Endothelial cell (in vitro differentiated cells): Measurements from ENCODE around the gene PRR12. TPM values are rescaled to one million over a fixed set of nuclear protein-coding genes. Genes with fewer than 3 reads are reported as not detected.
A peak's percentile ranks its signal among the peaks of the same experiment; 100 is the strongest.

Source experiments
- DNase-seq: peaks from one replicate; pipeline ENCODE4 v3.0.0; 2021; ENCODE audit warnings: low spot score
- H3K27ac Mint-ChIP-seq: one replicate; pipeline ENCODE4 v1.8.0; 2021; ENCODE audit warnings: mixed read lengths, inconsistent platforms; ENCODE audit not compliant: unreplicated experiment
- H3K27me3 Mint-ChIP-seq: one replicate; pipeline ENCODE4 v1.8.0; 2021; ENCODE audit warnings: mild to moderate bottlenecking, moderate library complexity, mixed read lengths, inconsistent platforms; ENCODE audit not compliant: unreplicated experiment
- H3K36me3 Mint-ChIP-seq: one replicate; pipeline ENCODE4 v1.8.0; 2021; ENCODE audit warnings: mild to moderate bottlenecking, low read depth, mixed read lengths, inconsistent platforms; ENCODE audit not compliant: unreplicated experiment
- H3K4me1 Mint-ChIP-seq: one replicate; pipeline ENCODE4 v1.8.0; 2021; ENCODE audit warnings: mild to moderate bottlenecking, mixed read lengths, inconsistent platforms; ENCODE audit not compliant: unreplicated experiment
- H3K4me3 Mint-ChIP-seq: one replicate; pipeline ENCODE4 v1.8.0; 2021; ENCODE audit warnings: mild to moderate bottlenecking, mixed read lengths, inconsistent platforms; ENCODE audit not compliant: unreplicated experiment
- H3K9me3 Mint-ChIP-seq: one replicate; pipeline ENCODE4 v1.8.0; 2021; ENCODE audit warnings: mixed read lengths, inconsistent platforms; ENCODE audit not compliant: unreplicated experiment
- CTCF ChIP-seq: fragments of 200-600 bp; sonication (generic); IDR thresholded peaks from one replicate; pipeline ENCODE4 v1.5.0; 2021; ENCODE audit warnings: antibody characterized with exemption; ENCODE audit not compliant: unreplicated experiment
- total RNA-seq: library from RNA; stranded (reverse); fragmentation: NEBNext Ultra II Directional; extraction: Animal tissue kit (Norgen Biotek cat#: 25700); gene quantifications from one replicate; pipeline ENCODE4 v1.2.1, GENCODE V29; 2021; ENCODE audit not compliant: unreplicated experiment

Gene PRR12
- total RNA-seq, 1 donor from 2014 or later: 38.8 TPM

- peaks cover 49% of the 10 kb centered on the region for H3K4me1 Mint-ChIP-seq
- H3K36me3 Mint-ChIP-seq: peaks cover 27% of the 10 kb centered on the region
- no peaks in the 10 kb centered on the region for H3K9me3 Mint-ChIP-seq
- peak overlapping the region; percentile 100 for H3K4me3 Mint-ChIP-seq
- peaks cover 28% of the 10 kb centered on the region for H3K27me3 Mint-ChIP-seq
- H3K27ac Mint-ChIP-seq: peak overlapping the region; percentile 95
- TF ChIP-seq CTCF: no peak
- no peak for DNase-seq
Observed at GRCh38 chr19:49642492-49643035, 51.6 kb downstream of the PRR12 start.

GRCh38 chr19:49643466-49643865, 52.5 kb downstream of the PRR12 start:
- peaks cover 43% of the 10 kb centered on the region for H3K4me1 Mint-ChIP-seq
- H3K27me3 Mint-ChIP-seq: peaks cover 23% of the 10 kb centered on the region
- no peak for DNase-seq
- H3K36me3 Mint-ChIP-seq: peaks cover 27% of the 10 kb centered on the region
- H3K4me3 Mint-ChIP-seq: peak overlapping the region; percentile 100
- H3K9me3 Mint-ChIP-seq: no peaks in the 10 kb centered on the region
- H3K27ac Mint-ChIP-seq: peak overlapping the region; percentile 75
- TF ChIP-seq CTCF: no peak

GRCh38 chr19:49645592-49645991, 54.6 kb downstream of the PRR12 start:
- no peaks in the 10 kb centered on the region for H3K9me3 Mint-ChIP-seq
- H3K36me3 Mint-ChIP-seq: peaks cover 39% of the 10 kb centered on the region
- no peak overlapping the region for H3K4me3 Mint-ChIP-seq
- H3K4me1 Mint-ChIP-seq: peaks cover 41% of the 10 kb centered on the region
- peak overlapping the region; percentile 67 for H3K27ac Mint-ChIP-seq
- DNase-seq: no peak
- peaks cover 14% of the 10 kb centered on the region for H3K27me3 Mint-ChIP-seq
- TF ChIP-seq CTCF: no peak

- peaks cover 39% of the 10 kb centered on the region for H3K36me3 Mint-ChIP-seq
- DNase-seq: no peak
- H3K9me3 Mint-ChIP-seq: no peaks in the 10 kb centered on the region
- H3K4me3 Mint-ChIP-seq: peak overlapping the region; percentile 37
- peaks cover 36% of the 10 kb centered on the region for H3K4me1 Mint-ChIP-seq
- peaks cover 10% of the 10 kb centered on the region for H3K27me3 Mint-ChIP-seq
- TF ChIP-seq CTCF: no peak
- H3K27ac Mint-ChIP-seq: no peak overlapping the region
Observed at GRCh38 chr19:49645995-49646394, 55.0 kb downstream of the PRR12 start.

GRCh38 chr19:49646586-49646985, 55.6 kb downstream of the PRR12 start:
- Mint-ChIP-seq H3K36me3 (peaks cover 39% of the 10 kb centered on the region), H3K27me3 (peaks cover 8% of the 10 kb centered on the region), H3K4me3 (peak overlapping the region; percentile 37), H3K9me3 (no peaks in the 10 kb centered on the region), H3K4me1 (peaks cover 35% of the 10 kb centered on the region), H3K27ac (peak overlapping the region; percentile 59)
- DNase-seq: no peak
- no peak for TF ChIP-seq CTCF
